IMR-90 (cell line): ENCODE results near the gene RHOXF1.
"Not testable (repeated sequence)": the region's sequence is repeated elsewhere in the genome, so short reads cannot be mapped to it uniquely, and the experiment has no call there.

Source experiments
- CEBPB ChIP-seq: IDR thresholded peaks from 2 replicates; pipeline ENCODE4 v1.6.1; 2012; ENCODE audit warnings: low read depth, low read length, improper control_type of control experiment
- CHD1 ChIP-seq: IDR thresholded peaks from 2 replicates; pipeline ENCODE4 v1.6.1; 2012; ENCODE audit warnings: low read depth, low read length, improper control_type of control experiment
- CTCF ChIP-seq: conservative IDR thresholded peaks from 2 replicates; pipeline ENCODE4 v1.5.1; 2012; ENCODE audit warnings: mild to moderate bottlenecking, low read depth, low read length, improper control_type of control experiment
- FOS ChIP-seq: fragments of 150-350 bp; IDR thresholded peaks from 2 replicates; pipeline ENCODE4 v1.6.1; 2016; ENCODE audit warnings: low read depth, low read length
- MAFK ChIP-seq: IDR thresholded peaks from 2 replicates; pipeline ENCODE4 v1.6.1; 2012; ENCODE audit warnings: low read depth, low read length, improper control_type of control experiment
- MAZ ChIP-seq: IDR thresholded peaks from 2 replicates; pipeline ENCODE4 v1.6.1; 2012; ENCODE audit warnings: low read depth, mild to moderate bottlenecking, low read length, improper control_type of control experiment, moderate library complexity, borderline replicate concordance
- MXI1 ChIP-seq: IDR thresholded peaks from 2 replicates; pipeline ENCODE4 v1.6.1; 2012; ENCODE audit warnings: low read depth, mild to moderate bottlenecking, low read length, moderate library complexity, borderline replicate concordance
- POLR2A ChIP-seq: IDR thresholded peaks from 2 replicates; pipeline ENCODE4 v1.6.1; 2012; ENCODE audit warnings: mild to moderate bottlenecking, low read depth, low read length
- RAD21 ChIP-seq: IDR thresholded peaks from 2 replicates; pipeline ENCODE4 v1.6.1; 2012; ENCODE audit warnings: low read length, improper control_type of control experiment
- RCOR1 ChIP-seq: IDR thresholded peaks from 2 replicates; pipeline ENCODE4 v1.6.1; 2012; ENCODE audit warnings: mild to moderate bottlenecking, low read length, improper control_type of control experiment; ENCODE audit not compliant: insufficient replicate concordance
- RFX5 ChIP-seq: IDR thresholded peaks from 2 replicates; pipeline ENCODE4 v1.8.0; 2012; ENCODE audit warnings: low read depth, mild to moderate bottlenecking, low read length, moderate library complexity
- SMC3 ChIP-seq: fragments of 150-350 bp; IDR thresholded peaks from 2 replicates; pipeline ENCODE4 v1.6.1; 2016; ENCODE audit warnings: low read depth, mild to moderate bottlenecking, antibody characterized with exemption, low read length, moderate library complexity
- USF2 ChIP-seq: fragments of 150-350 bp; IDR thresholded peaks from 2 replicates; pipeline ENCODE4 v1.6.1; 2017; ENCODE audit warnings: mild to moderate bottlenecking, antibody characterized with exemption, low read length, low read depth

GRCh38 chrX:120159086-120159485 is 43.4 kb upstream of the RHOXF1 start:
- not testable (repeated sequence) for TF ChIP-seq RFX5, POLR2A, MAZ, RAD21, CTCF, USF2, SMC3, MXI1, RCOR1, FOS, CHD1, MAFK, CEBPB
